ENCODE results near the gene MTERF1.

Gene MTERF1

DNA sequence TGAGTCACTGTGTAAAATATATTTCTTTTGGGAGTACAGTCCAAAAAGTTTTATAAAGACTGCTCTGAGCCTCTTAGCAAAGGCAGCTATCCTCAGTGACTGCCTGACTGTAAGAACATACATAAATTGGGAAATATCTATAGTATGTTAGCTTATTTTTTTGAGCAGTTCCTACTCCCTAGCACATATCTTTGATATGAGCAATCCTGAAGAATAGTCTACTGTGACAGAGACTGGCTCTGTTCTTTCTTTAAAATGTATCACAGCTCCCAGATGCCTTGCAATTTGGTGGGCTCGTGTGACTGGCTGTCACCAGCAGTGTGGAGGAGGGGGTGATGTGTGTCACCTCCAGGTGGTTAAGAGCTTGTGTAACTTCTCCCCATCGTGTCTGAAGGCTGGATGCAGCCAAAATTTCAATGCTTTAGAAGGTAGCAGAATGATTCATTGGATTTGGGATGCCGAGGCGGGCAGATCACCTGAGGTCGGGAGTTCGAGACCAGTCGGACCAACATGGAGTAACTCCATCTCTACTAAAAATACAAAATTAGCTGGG, 47.9 kb downstream of the MTERF1 start:
- DNase-seq = no peak

- DNase-seq = no peak
Measured at GRCh38 chr7:91827169-91827568, 53.3 kb downstream of the MTERF1 start.

DNA sequence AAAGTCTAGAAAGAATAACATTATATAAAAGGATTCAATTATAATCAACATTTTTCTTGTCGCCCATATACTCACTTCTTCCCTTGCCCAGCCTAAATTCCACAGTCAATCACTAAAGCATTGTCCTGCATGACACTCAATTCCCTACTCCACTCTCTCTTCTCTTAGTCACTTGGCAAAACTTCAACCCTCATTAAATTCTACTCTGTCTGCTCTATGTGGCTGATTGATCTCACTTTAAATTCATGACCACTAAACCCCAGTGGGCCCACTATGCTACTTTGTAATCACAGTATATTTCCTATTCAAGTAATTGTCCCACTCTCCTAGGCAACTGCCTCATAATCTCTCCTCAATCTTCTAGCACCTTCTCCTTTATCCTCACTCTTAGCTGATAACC, 54.1 kb downstream of the MTERF1 start:
- no peak for DNase-seq

DNA sequence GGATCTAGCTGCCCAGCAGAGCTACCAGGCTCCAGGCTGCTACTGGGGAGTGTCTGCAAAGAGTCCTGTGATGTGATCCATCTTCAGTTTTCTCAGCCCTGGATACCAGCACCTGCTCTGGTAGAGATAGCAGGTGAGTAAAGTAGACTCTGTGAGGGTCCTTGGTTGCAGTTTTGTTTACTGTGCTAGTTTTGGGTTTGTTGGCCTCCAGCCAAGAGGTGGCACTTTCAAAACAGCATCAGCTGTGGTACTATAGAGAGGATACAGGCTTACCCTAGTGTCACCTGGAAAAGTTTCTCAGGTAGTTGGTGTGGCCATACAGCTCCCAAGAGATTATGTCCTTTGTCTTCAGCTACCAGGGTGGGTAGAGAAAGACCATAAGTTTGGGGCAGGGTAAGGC, 56.3 kb downstream of the MTERF1 start:
- DNase-seq = no peak

Measured in activated CD4-positive, alpha-beta T cell treated with anti-CD3 and anti-CD28 coated beads for 4 hours (primary cell).